Body of pancreas (tissue), 4 donors: Measurements from ENCODE around the gene STK39.

Experiments used
- CTCF ChIP-seq, 7 experiments: fragments of 450-650 bp in 4 of 7; fragments of 200-600 bp in 3 of 7; sonication (generic) in 3 of 7; IDR thresholded peaks; one replicate each; pipeline ENCODE4 v1.5.1; 2016 to 2019; ENCODE audit warnings: antibody characterized with exemption in 7 of 7
- POLR2A ChIP-seq, 3 donors: fragments of 450-650 bp; IDR thresholded peaks; one replicate each; pipeline ENCODE4 v1.6.1; 2016; ENCODE audit warnings: antibody characterized with exemption in 3 of 3, mild to moderate bottlenecking in 2 of 3

- TF ChIP-seq POLR2A (IDR thresholded peaks at IDR 0.05) (no peak), CTCF (IDR thresholded peaks at IDR 0.05) (no peak)
Observed at GRCh38 chr2:168145426-168146310, 101.7 kb downstream of the STK39 start.
